Measurements from ENCODE around the gene MTCL1. TPM values are rescaled to one million over a fixed set of nuclear protein-coding genes. Genes with fewer than 3 reads are reported as not detected.

Gene MTCL1
- polyA plus RNA-seq, 1 experiment = 56.6 TPM

GRCh38 chr18:8658858-8659485 is 46.4 kb upstream of the MTCL1 start:
- H3K27ac ChIP-seq (ENCODE audit: low read depth, low read length) = no peak overlapping the region
- CTCF ChIA-PET = interaction anchor here (2.5 kb wide), 1 partner anchor 37 kb away, joined by 10 read pairs; no protein-coding TSS in a partner anchor
- DNase-seq (ENCODE audit: low read depth, low spot score) = no peak
- H3K4me3 ChIP-seq (ENCODE audit: low read depth, low read length) = no peak overlapping the region
- no peak for TF ChIP-seq CTCF (IDR thresholded peaks at IDR 0.05; ENCODE audit: low read depth, low read length)
- POLR2A ChIA-PET = interaction anchor here (0.6 kb wide), 1 partner anchor 38 kb away, joined by 4 read pairs; no protein-coding TSS in a partner anchor
- peaks cover 15% of the 10 kb centered on the region for H3K9me3 ChIP-seq (ENCODE audit: control insufficient read depth, insufficient read depth, low read length)
- no peaks in the 10 kb centered on the region for H3K27me3 ChIP-seq (ENCODE audit: control insufficient read depth, insufficient read depth, low read length)

GRCh38 chr18:8659609-8660242 is 45.6 kb upstream of the MTCL1 start:
- no peak for TF ChIP-seq CTCF (IDR thresholded peaks at IDR 0.05; ENCODE audit: low read depth, low read length)
- CTCF ChIA-PET = interaction anchor here (2.2 to 2.4 kb wide), 2 partner anchors 36 to 328 kb away, joined by 9 to 22 read pairs; no protein-coding TSS in a partner anchor
- POLR2A ChIA-PET = no interaction called here
- DNase-seq (ENCODE audit: low read depth, low spot score) = no peak
- Histone ChIP-seq H3K9me3 (ENCODE audit: control insufficient read depth, insufficient read depth, low read length) (peaks cover 15% of the 10 kb centered on the region), H3K27ac (ENCODE audit: low read depth, low read length) (no peak overlapping the region), H3K4me3 (ENCODE audit: low read depth, low read length) (no peak overlapping the region), H3K27me3 (ENCODE audit: control insufficient read depth, insufficient read depth, low read length) (no peaks in the 10 kb centered on the region)

GRCh38 chr18:8660316-8660715 is 45.0 kb upstream of the MTCL1 start:
- TF ChIP-seq CTCF (IDR thresholded peaks at IDR 0.05; ENCODE audit: low read depth, low read length) = no peak
- Histone ChIP-seq H3K27me3 (ENCODE audit: control insufficient read depth, insufficient read depth, low read length) (no peaks in the 10 kb centered on the region), H3K4me3 (ENCODE audit: low read depth, low read length) (no peak overlapping the region), H3K9me3 (ENCODE audit: control insufficient read depth, insufficient read depth, low read length) (peaks cover 15% of the 10 kb centered on the region), H3K27ac (ENCODE audit: low read depth, low read length) (no peak overlapping the region)
- ChIA-PET CTCF (interaction anchor here (2.2 to 2.4 kb wide), 2 partner anchors 36 to 327 kb away, joined by 9 to 22 read pairs; no protein-coding TSS in a partner anchor), POLR2A (no interaction called here)
- DNase-seq (ENCODE audit: low read depth, low spot score) = no peak

GRCh38 chr18:8661754-8662559 is 43.4 kb upstream of the MTCL1 start:
- H3K9me3 ChIP-seq (ENCODE audit: control insufficient read depth, insufficient read depth, low read length) = peaks cover 15% of the 10 kb centered on the region
- no peak for TF ChIP-seq CTCF (IDR thresholded peaks at IDR 0.05; ENCODE audit: low read depth, low read length)
- DNase-seq (ENCODE audit: low read depth, low spot score) = no peak
- ChIA-PET CTCF (interaction anchor here (2.4 kb wide), 1 partner anchor 34 kb away, joined by 22 read pairs; no protein-coding TSS in a partner anchor), POLR2A (interaction anchor here (0.5 kb wide), 1 partner anchor 25 kb away, joined by 3 read pairs; no protein-coding TSS in a partner anchor)
- no peak overlapping the region for H3K27ac ChIP-seq (ENCODE audit: low read depth, low read length)
- H3K4me3 ChIP-seq (ENCODE audit: low read depth, low read length) = no peak overlapping the region
- no peaks in the 10 kb centered on the region for H3K27me3 ChIP-seq (ENCODE audit: control insufficient read depth, insufficient read depth, low read length)

All from AG04450 (cell line).